A549 (cell line): ENCODE measurements around the gene ZNF385B. TPM values are rescaled to one million over a fixed set of nuclear protein-coding genes. Genes with fewer than 3 reads are reported as not detected.

ENCODE experiments used
- ATAC-seq, 2 experiments: fragments of 200-7000 bp in 1 of 2; fragments of >200 bp in 1 of 2; cut with Nextera tagmentation in 1 of 2; cut with Tn5 transposase in 1 of 2; 3 replicates each; pipeline versions ENCODE4 v1.8.0 to v1.9.1; 2018 to 2020; ENCODE audit warnings: mild to moderate bottlenecking in 1 of 2, moderate library complexity in 1 of 2
- CTCF ChIA-PET: fragments of 300-600 bp; sonication (Branson Sonifier 250); formaldehyde crosslinking; extraction: SDS; loops from one replicate; lab custom pipeline; 2021; ENCODE audit warnings: antibody characterized with exemption, inconsistent platforms; lab: Yijun Ruan, JAX
- POLR2A ChIA-PET: fragments of 350-600 bp; formaldehyde crosslinking; extraction: SDS; loops from one replicate; lab custom pipeline; 2021; ENCODE audit warnings: antibody characterized with exemption, inconsistent platforms; lab: Yijun Ruan, JAX
- DNase-seq, 2 experiments: peaks; one replicate each; pipeline versions ENCODE4 v3.0.0 to v3.0.0-alpha.2; 2011 to 2016; ENCODE audit warnings: low read depth in 1 of 2, low spot score in 1 of 2
- FAIRE-seq: peaks from 2 replicates; lab custom pipeline; 2011; peaks lifted over from hg19 to GRCh38; lab: Jason Lieb, UNC
- H3K27ac ChIP-seq, 2 experiments: fragments of >200 bp; sonication (Bioruptor Twin); formaldehyde crosslinking; 3 replicates each; pipeline ENCODE4 v1.5.1; 2016 to 2017
- H3K4me1 ChIP-seq: fragments of >200 bp; sonication (Bioruptor Twin); formaldehyde crosslinking; 3 replicates; pipeline ENCODE4 v1.6.1; 2016
- H3K4me2 ChIP-seq: fragments of >200 bp; sonication (Bioruptor Twin); formaldehyde crosslinking; 3 replicates; pipeline ENCODE4 v1.6.1; 2016
- H3K4me3 ChIP-seq: fragments of >200 bp; sonication (Bioruptor Twin); formaldehyde crosslinking; 3 replicates; pipeline ENCODE4 v1.5.1; 2016
- H3K9me3 ChIP-seq: fragments of >200 bp; sonication (Bioruptor Twin); formaldehyde crosslinking; 3 replicates; pipeline ENCODE4 v1.6.1; 2016
- BCL3 ChIP-seq: fragments of >200 bp; sonication (Bioruptor Twin); formaldehyde crosslinking; IDR thresholded peaks from 3 replicates; pipeline ENCODE4 v1.6.1; 2016
- CEBPB ChIP-seq, 2 experiments: fragments of >200 bp in 1 of 2; sonication (Bioruptor Twin) in 1 of 2; formaldehyde crosslinking in 1 of 2; IDR thresholded peaks; 2 replicates each; pipeline ENCODE4 v1.6.1; 2012 to 2016
- CHD2 ChIP-seq: fragments of 150-350 bp; IDR thresholded peaks from 2 replicates; pipeline ENCODE4 v1.6.1; 2014; ENCODE audit warnings: low read length; ENCODE audit not compliant: partially characterized antibody
- CHD4 ChIP-seq: fragments of 200-600 bp; sonication (generic); IDR thresholded peaks from 2 replicates; pipeline ENCODE4 v1.6.1; 2016; ENCODE audit warnings: antibody characterized with exemption, mild to moderate bottlenecking, borderline replicate concordance
- E2F6 ChIP-seq: IDR thresholded peaks from 2 replicates; pipeline ENCODE4 v1.6.1; 2012; ENCODE audit warnings: low read depth, borderline replicate concordance
- EHMT2 ChIP-seq: fragments of 200-600 bp; sonication (generic); IDR thresholded peaks from 2 replicates; pipeline ENCODE4 v1.6.1; 2016; ENCODE audit warnings: antibody characterized with exemption, low read depth, mild to moderate bottlenecking, moderate library complexity
- ELK1 ChIP-seq: fragments of 150-350 bp; IDR thresholded peaks from 2 replicates; pipeline ENCODE4 v1.6.1; 2014; ENCODE audit warnings: low read depth, mild to moderate bottlenecking, low read length
- FOSB ChIP-seq: fragments of 250-450 bp; sonication (Bioruptor Pico); IDR thresholded peaks from 2 replicates; pipeline ENCODE4 v1.5.0; 2020; ENCODE audit warnings: mild to moderate bottlenecking, moderate library complexity
- HES2 ChIP-seq: fragments of >200 bp; sonication (Bioruptor Twin); formaldehyde crosslinking; IDR thresholded peaks from 2 replicates; pipeline ENCODE4 v1.6.1; 2016
- JUN ChIP-seq, 2 experiments: fragments of >200 bp; sonication (Bioruptor Twin); formaldehyde crosslinking; IDR thresholded peaks; 2 replicates in 1 of 2; 3 replicates in 1 of 2; pipeline ENCODE4 v1.6.1; 2016 to 2017
- JUNB ChIP-seq: fragments of >200 bp; sonication (Bioruptor Twin); formaldehyde crosslinking; IDR thresholded peaks from 2 replicates; pipeline ENCODE4 v1.6.1; 2016
- KDM1A ChIP-seq: fragments of 200-600 bp; sonication (generic); IDR thresholded peaks from 2 replicates; pipeline ENCODE4 v1.6.1; 2016; ENCODE audit warnings: low read depth, mild to moderate bottlenecking
- MYC ChIP-seq: IDR thresholded peaks from 2 replicates; pipeline ENCODE4 v1.6.1; 2012; ENCODE audit warnings: mild to moderate bottlenecking, inconsistent platforms, low read length, improper control_type of control experiment, borderline replicate concordance
- NPAS2 ChIP-seq: fragments of 250-450 bp; sonication (Bioruptor Pico); IDR thresholded peaks from 2 replicates; pipeline ENCODE4 v1.8.0; 2022; ENCODE audit warnings: mild to moderate bottlenecking, moderate library complexity, borderline replicate concordance
- NR3C1 ChIP-seq: fragments of >200 bp; sonication (Bioruptor Twin); formaldehyde crosslinking; IDR thresholded peaks from 3 replicates; pipeline ENCODE4 v1.6.1; 2017
- POLR2AphosphoS2 ChIP-seq: conservative IDR thresholded peaks from 2 replicates; pipeline ENCODE4 v1.6.1; 2012; ENCODE audit warnings: low read length, improper control_type of control experiment, inconsistent platforms
- RCOR1 ChIP-seq: fragments of 150-350 bp; IDR thresholded peaks from 2 replicates; pipeline ENCODE4 v1.6.1; 2014; ENCODE audit warnings: antibody characterized with exemption, low read length, low read depth
- SMC3 ChIP-seq: fragments of >200 bp; sonication (Bioruptor Twin); formaldehyde crosslinking; IDR thresholded peaks from 3 replicates; pipeline ENCODE4 v1.6.1; 2018; ENCODE audit warnings: inconsistent platforms
- TP53 ChIP-seq: fragments of 250-450 bp; sonication (Bioruptor Pico); IDR thresholded peaks from 2 replicates; pipeline ENCODE4 v1.5.0; 2021; ENCODE audit warnings: mild to moderate bottlenecking, moderate library complexity
- ZC3H11A ChIP-seq: fragments of 450-650 bp; IDR thresholded peaks from 2 replicates; pipeline ENCODE4 v1.6.1; 2014; ENCODE audit warnings: antibody characterized with exemption, mild to moderate bottlenecking
- ZFP36 ChIP-seq: fragments of 450-650 bp; IDR thresholded peaks from 2 replicates; pipeline ENCODE4 v1.6.1; 2014; ENCODE audit warnings: borderline replicate concordance; ENCODE audit not compliant: partially characterized antibody
- WGBS: methylation state at CpG from one replicate; pipeline ENCODE4 v1.1.6; 2017; ENCODE audit errors: missing lambda C conversion rate; 5-methylcytosine and 5-hydroxymethylcytosine counted together
- polyA plus RNA-seq, 4 experiments: library from polyadenylated mRNA; depleted of rRNA in 3 of 4; stranded (reverse); fragments of >200 nt; fragmentation: RNase III in 1 of 4; extraction: RNeasy Plus Mini Kit Qiagen cat#74134 plus additional on column Dnase treatment in 1 of 4; gene quantifications; 2 replicates in 3 of 4; 3 replicates in 1 of 4; pipeline ENCODE4 v1.2.3, GENCODE V29; 2011 to 2017

ZNF385B gene
- polyA plus RNA-seq, 2 of the 4 experiments (the other 2 are of a cell fraction), result not detected

- Histone ChIP-seq H3K4me2 (no peak overlapping the region), H3K9me3 (no peaks in the 10 kb centered on the region), H3K27ac (no peak overlapping the region), H3K4me3 (no peak overlapping the region), H3K4me1 (no peaks in the 10 kb centered on the region)
- TF ChIP-seq E2F6 (no peak), ZFP36 (no peak)
- ATAC-seq (no peak), FAIRE-seq (no peak), DNase-seq (no peak)
- ChIA-PET POLR2A (no interaction called here), CTCF (no interaction called here)
- 50% methylated on average over 5 of the region's 6 CpGs for WGBS
These were observed 21.7 kb upstream of the ZNF385B start for GRCh38 chr2:179882851-179883806.

- Histone ChIP-seq H3K27ac (no peak overlapping the region), H3K4me2 (no peak overlapping the region), H3K4me3 (no peak overlapping the region), H3K9me3 (no peaks in the 10 kb centered on the region), H3K4me1 (no peaks in the 10 kb centered on the region)
- ChIA-PET POLR2A (no interaction called here), CTCF (no interaction called here)
- TF ChIP-seq BCL3, result no peak
- TF ChIP-seq JUNB, result no peak
- no peak for TF ChIP-seq CHD4
- no peak for TF ChIP-seq HES2
- TF ChIP-seq CEBPB (IDR thresholded peaks at IDR 0.05), result no peak
- TF ChIP-seq FOSB, result no peak
- TF ChIP-seq TP53 (CRISPR knock-in tag), result no peak
- FAIRE-seq (no peak), DNase-seq (no peak), ATAC-seq (no peak)
- WGBS, result 5% methylated on average over 4 of the region's 4 CpGs
These were observed 16.4 kb upstream of the ZNF385B start for GRCh38 chr2:179877601-179878364.

GRCh38 chr2:179876266-179876665 is 14.9 kb upstream of the ZNF385B start:
- DNase-seq, result no peak
- no peak for FAIRE-seq
- H3K27ac ChIP-seq, result no peak overlapping the region
- CTCF ChIA-PET, result no interaction called here
- TF ChIP-seq RCOR1 (no peak), EHMT2 (no peak), NPAS2 (CRISPR knock-in tag) (no peak), KDM1A (no peak), NR3C1 (no peak), E2F6 (no peak), ZC3H11A (no peak), CHD2 (no peak), HES2 (no peak), SMC3 (no peak), JUN (IDR thresholded peaks at IDR 0.05) (no peak), ELK1 (no peak), MYC (no peak), POLR2AphosphoS2 (no peak)
- TF ChIP-seq, all 56 proteins: peak for 0
- Histone ChIP-seq H3K4me2 (no peak overlapping the region), H3K4me3 (no peak overlapping the region), H3K4me1 (no peaks in the 10 kb centered on the region), H3K9me3 (no peaks in the 10 kb centered on the region)
- WGBS, result 17% methylated on average over 1 of the region's 1 CpG
- POLR2A ChIA-PET, result no interaction called here
- ATAC-seq, result peak; percentile 66; a peak in 3 of 6 replicates
